Fibroblast of the aortic adventitia (primary cell): ENCODE results near the gene TTC39A. TPM values are rescaled to one million over a fixed set of nuclear protein-coding genes. Genes with fewer than 3 reads are reported as not detected.
A peak's percentile ranks its signal among the peaks of the same experiment; 100 is the strongest.
"Not testable (repeated sequence)": the region's sequence is repeated elsewhere in the genome, so short reads cannot be mapped to it uniquely, and the experiment has no call there.

ENCODE experiments used
- DNase-seq: peaks from one replicate; pipeline ENCODE4 v3.0.0-alpha.2; 2010; ENCODE audit warnings: low read depth
- H3K4me3 ChIP-seq: 2 replicates; pipeline ENCODE4 v1.5.1; 2011; ENCODE audit warnings: low read depth, mild to moderate bottlenecking, control low read depth, low read length, moderate library complexity
- total RNA-seq: library from RNA; depleted of rRNA; stranded (reverse); fragments of >200 nt; gene quantifications from 2 replicates; pipeline ENCODE4 v1.2.3, GENCODE V29; 2012; ENCODE audit warnings: low replicate concordance
- TF ChIP-seq, protein P1 (sequence below): IDR thresholded peaks from 2 replicates; pipeline ENCODE4 v1.5.1; 2011; ENCODE audit warnings: mild to moderate bottlenecking, low read length, control low read depth, inconsistent platforms; ENCODE audit not compliant: insufficient read depth

The TTC39A gene
- total RNA-seq, 1 donor, result 2.0 TPM

DNA sequence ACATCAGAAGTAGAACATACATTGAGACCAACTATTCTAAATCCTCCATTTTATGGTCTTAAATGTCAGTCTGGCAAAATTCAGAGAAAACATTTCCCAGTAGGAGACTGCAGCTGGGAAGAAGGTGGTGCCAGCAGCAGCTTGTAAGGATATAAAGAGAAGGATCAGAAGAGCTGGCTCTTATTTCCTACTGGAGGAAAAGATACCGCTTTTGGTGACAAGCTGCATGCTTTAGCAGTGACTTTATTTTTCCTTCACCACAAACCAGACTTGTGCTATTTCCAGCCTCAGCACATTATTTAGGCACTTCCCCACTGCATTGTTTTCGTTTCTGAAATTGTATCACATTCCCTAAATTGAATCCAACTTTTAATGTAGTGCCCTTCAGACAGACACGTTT lies 65.9 kb downstream of the TTC39A start:
- peak; percentile 95 for DNase-seq
- H3K4me3 ChIP-seq, result no peak overlapping the region
- TF ChIP-seq, protein P1, sequence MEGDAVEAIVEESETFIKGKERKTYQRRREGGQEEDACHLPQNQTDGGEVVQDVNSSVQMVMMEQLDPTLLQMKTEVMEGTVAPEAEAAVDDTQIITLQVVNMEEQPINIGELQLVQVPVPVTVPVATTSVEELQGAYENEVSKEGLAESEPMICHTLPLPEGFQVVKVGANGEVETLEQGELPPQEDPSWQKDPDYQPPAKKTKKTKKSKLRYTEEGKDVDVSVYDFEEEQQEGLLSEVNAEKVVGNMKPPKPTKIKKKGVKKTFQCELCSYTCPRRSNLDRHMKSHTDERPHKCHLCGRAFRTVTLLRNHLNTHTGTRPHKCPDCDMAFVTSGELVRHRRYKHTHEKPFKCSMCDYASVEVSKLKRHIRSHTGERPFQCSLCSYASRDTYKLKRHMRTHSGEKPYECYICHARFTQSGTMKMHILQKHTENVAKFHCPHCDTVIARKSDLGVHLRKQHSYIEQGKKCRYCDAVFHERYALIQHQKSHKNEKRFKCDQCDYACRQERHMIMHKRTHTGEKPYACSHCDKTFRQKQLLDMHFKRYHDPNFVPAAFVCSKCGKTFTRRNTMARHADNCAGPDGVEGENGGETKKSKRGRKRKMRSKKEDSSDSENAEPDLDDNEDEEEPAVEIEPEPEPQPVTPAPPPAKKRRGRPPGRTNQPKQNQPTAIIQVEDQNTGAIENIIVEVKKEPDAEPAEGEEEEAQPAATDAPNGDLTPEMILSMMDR, result no peak

DNA sequence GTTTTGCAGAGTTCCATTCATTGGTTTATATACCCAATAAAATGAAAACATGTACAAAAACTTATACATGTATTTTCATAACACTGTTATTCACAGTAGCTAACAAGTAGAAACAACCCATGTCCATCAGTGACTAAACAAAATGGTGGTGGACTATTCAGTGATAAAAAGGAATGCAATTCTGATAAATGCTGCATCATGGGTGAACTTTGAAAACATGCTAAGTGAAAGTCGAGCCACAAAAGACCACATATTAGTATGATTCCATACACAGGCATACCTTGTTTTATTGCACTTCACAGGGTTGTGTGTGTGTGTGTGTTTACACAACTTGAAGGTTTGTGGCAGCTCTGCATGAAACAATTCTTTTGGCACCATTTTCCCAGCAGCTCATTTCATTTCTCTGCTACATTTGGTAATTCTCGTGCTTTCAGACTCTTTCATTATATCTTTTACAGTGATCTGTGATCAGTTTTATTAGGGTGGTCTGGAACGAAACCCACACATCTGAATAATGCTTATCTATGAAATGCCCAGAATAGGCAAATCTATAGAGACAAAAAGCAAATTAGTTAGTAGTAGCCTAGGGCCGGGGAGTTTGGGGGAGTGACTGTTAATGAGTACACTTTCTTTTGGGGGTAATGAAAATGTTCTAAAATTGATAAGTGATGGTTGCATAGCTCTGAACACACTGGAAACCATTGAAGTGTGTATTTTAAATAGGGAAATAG lies 67.0 kb downstream of the TTC39A start:
- no peak for DNase-seq

DNA sequence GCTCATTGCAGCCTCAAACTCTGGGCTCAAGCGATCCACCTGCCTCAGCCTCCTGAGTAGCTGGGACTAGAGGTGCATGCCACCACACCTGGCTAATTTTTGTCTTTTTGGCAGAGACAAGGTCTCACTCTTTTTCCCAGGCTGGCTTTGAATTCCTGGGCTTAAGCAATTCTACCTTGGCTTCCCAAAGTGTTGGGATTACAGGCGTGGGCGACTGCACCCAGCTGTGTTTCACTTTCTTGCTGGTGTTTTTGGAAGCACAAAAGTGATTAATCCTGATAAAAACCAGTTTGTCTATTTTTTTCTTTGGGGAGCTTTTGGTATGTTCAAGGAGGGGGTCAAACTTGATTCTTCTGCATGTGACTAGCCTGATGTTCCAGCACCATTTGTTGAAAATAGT lies 75.0 kb downstream of the TTC39A start:
- DNase-seq, result no peak
- TF ChIP-seq, protein P1, result no peak
- no peak overlapping the region for H3K4me3 ChIP-seq

More for the DNA sequence above, 67.0 kb downstream of the TTC39A start:
- TF ChIP-seq, protein P1, result no peak
- H3K4me3 ChIP-seq, result no peak overlapping the region

DNA sequence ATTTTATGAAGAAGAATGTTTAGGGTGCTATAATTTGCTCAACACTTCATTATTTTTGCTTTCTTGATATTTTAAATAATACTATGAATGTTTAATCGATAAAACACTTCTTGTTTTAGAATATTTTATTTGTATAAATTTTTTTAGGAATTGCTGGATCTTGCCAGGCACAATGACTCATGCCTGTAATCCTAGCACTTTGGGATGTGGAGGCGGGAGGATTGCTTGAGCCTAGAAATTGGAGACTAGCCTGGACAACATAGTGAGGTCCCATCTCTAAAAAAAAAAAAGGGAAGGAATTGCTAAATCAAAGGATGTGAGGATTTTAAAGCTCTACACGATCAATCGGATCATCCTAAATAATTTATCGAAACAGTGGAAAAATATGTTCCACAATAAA lies 76.7 kb downstream of the TTC39A start:
- peak; percentile 51 for DNase-seq
- TF ChIP-seq, protein P1, result no peak
- H3K4me3 ChIP-seq, result no peak overlapping the region

DNA sequence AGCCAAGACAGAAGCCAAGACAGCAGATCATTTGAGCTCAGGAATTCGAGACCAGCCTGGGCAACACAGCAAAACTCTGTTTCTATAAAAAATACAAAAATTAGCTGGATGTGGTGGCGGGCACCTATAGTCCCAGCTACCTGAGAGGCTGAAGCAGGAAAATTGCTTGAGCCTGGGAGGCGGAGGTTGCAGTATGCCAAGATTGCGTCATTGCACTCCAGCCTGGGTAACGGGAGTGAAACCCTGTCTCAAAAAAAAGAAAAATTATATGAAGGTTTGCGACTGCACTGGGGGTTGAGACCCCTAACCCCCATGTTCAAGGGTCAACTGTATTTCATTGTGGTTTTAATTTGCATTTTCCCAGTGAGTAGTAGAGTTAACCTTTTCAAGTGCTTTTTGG lies 78.0 kb downstream of the TTC39A start:
- DNase-seq, result no peak
- TF ChIP-seq, protein P1, result no peak
- no peak overlapping the region for H3K4me3 ChIP-seq

DNA sequence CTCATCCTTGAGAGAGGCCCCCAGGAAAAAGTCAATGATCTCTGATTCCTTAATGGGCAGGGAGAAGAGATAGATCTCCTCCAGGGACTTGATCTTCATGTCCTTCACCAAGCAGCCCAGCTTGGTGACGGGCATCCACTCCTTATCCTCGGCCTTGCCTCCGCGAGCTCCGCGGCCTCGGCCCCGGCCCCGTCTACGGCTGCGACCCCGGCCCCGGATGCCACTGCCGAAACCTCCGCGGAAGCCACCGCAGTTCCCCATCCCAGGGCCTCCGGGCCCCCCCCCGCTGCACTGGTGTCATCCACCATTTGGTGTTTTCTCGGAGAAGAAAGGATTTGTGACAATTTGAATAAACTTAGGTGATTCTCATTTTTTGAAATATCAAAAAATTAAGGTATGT lies 79.2 kb downstream of the TTC39A start:
- not testable (repeated sequence) for DNase-seq, H3K4me3 ChIP-seq

DNA sequence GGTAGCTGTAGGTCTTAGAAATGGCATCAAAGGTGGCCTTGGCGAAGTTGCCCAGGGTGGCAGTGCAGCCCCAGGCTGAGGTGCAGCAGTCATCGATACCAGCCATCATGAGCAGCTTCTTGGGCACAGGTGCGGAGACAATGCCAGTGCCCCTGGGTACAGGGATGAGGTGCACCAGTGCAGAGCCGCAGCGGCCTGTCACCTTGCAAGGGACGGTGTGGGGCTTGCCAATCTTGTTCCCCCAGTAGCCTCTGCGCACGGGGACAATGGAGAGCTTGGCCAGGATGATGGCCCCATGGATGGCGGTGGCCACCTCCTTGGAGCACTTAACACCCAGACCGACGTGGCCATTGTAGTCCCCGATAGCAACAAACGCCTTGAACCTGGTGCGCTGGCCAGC lies 79.6 kb downstream of the TTC39A start:
- DNase-seq, H3K4me3 ChIP-seq: not testable (repeated sequence)

DNA sequence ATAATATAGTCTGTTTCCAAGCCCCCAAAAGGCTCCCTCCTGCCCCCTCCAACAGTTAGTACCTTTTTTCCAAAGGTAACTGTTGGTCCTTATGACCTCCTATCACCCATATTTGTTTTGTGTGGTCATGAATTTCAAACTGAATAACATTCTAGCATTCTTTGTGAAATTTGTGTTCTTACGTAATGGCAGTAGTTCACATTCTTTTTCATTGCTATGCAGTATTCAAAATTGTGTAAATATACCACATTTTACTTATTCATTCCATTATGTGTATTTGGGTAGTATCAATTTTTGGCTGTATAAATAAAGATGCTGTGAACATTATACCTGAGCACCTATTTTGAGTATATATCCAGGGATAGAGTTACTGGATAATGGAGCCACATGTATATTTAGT lies 80.9 kb downstream of the TTC39A start:
- no peak overlapping the region for H3K4me3 ChIP-seq
- DNase-seq, result no peak
- TF ChIP-seq, protein P1, result no peak
